SK-N-SH (cell line): Measurements from ENCODE around the gene SDS. TPM values are rescaled to one million over a fixed set of nuclear protein-coding genes. Genes with fewer than 3 reads are reported as not detected.
A peak's percentile ranks its signal among the peaks of the same experiment; 100 is the strongest.

Experiments
- CTCF ChIA-PET: fragments of 300-600, 350-600 bp; formaldehyde crosslinking; extraction: SDS; loops from one replicate; lab custom pipeline; 2021; lab: Yijun Ruan, JAX
- POLR2A ChIA-PET: fragments of 350-600 bp; sonication (Branson Sonifier 250); formaldehyde crosslinking; extraction: SDS; loops from one replicate; lab custom pipeline; 2020; ENCODE audit warnings: antibody characterized with exemption, inconsistent platforms; lab: Yijun Ruan, JAX
- DNase-seq: peaks from one replicate; pipeline ENCODE4 v3.0.0; 2012
- H2AFZ ChIP-seq: fragments of 200-600 bp; sonication (generic); 2 replicates; pipeline ENCODE4 v1.8.1; 2016; ENCODE audit warnings: antibody characterized with exemption, mild to moderate bottlenecking, low read depth
- H3F3A ChIP-seq: fragments of 200-600 bp; sonication (generic); replicated peaks from 2 replicates; pipeline ENCODE3; 2016; ENCODE audit warnings: antibody characterized with exemption, mild to moderate bottlenecking; ENCODE audit not compliant: insufficient read depth
- H3K27ac ChIP-seq, 2 experiments: fragments of 200-500 bp in 1 of 2; fragments of 200-600 bp in 1 of 2; sonication (Bioruptor generic) in 1 of 2; sonication (generic), shearing (Covaris generic) in 1 of 2; 2 replicates each; pipeline versions ENCODE4 v1.5.1 to v1.6.1; 2014 to 2016; ENCODE audit warnings: low read depth in 2 of 2, inconsistent platforms in 1 of 2, low read length in 1 of 2, mild to moderate bottlenecking in 1 of 2, mixed read lengths in 1 of 2
- H3K27me3 ChIP-seq: fragments of 200-600 bp; sonication (generic), shearing (Covaris generic); 2 replicates; pipeline ENCODE4 v1.6.1; 2016; ENCODE audit warnings: mixed run types; ENCODE audit not compliant: insufficient read depth
- H3K36me3 ChIP-seq, 2 experiments: fragments of 200-500 bp in 1 of 2; fragments of 200-600 bp in 1 of 2; sonication (Bioruptor generic) in 1 of 2; sonication (generic) in 1 of 2; replicated peaks in 1 of 2; 2 replicates each; pipeline versions ENCODE3 to v1.5.1; 2014 to 2016; ENCODE audit warnings: low read length in 1 of 2, mild to moderate bottlenecking in 1 of 2; ENCODE audit not compliant: insufficient read depth in 2 of 2, control insufficient read depth in 1 of 2
- H3K4me1 ChIP-seq, 2 experiments: fragments of 200-500 bp in 1 of 2; fragments of 200-600 bp in 1 of 2; sonication (Bioruptor generic) in 1 of 2; sonication (generic), shearing (Covaris generic) in 1 of 2; 2 replicates each; pipeline versions ENCODE4 v1.5.1 to v1.6.1; 2014 to 2016; ENCODE audit warnings: low read depth in 1 of 2, low read length in 1 of 2, mixed run types in 1 of 2; ENCODE audit not compliant: insufficient read depth in 2 of 2, control insufficient read depth in 1 of 2
- H3K4me2 ChIP-seq: fragments of 200-600 bp; sonication (generic), shearing (Covaris generic); 2 replicates; pipeline ENCODE4 v1.6.1; 2017; ENCODE audit warnings: mixed run types
- H3K4me3 ChIP-seq, 2 experiments: fragments of 200-500 bp in 1 of 2; fragments of 200-600 bp in 1 of 2; sonication (Bioruptor generic) in 1 of 2; sonication (generic), shearing (Covaris generic) in 1 of 2; 2 replicates each; pipeline versions ENCODE4 v1.5.1 to v1.8.1; 2014 to 2016; ENCODE audit warnings: low read depth in 2 of 2, inconsistent platforms in 1 of 2, low read length in 1 of 2, mild to moderate bottlenecking in 1 of 2, mixed read lengths in 1 of 2, moderate library complexity in 1 of 2
- H3K79me2 ChIP-seq: fragments of 200-600 bp; sonication (generic); 2 replicates; pipeline ENCODE4 v1.8.1; 2017; ENCODE audit warnings: mild to moderate bottlenecking; ENCODE audit not compliant: insufficient read depth
- H3K9ac ChIP-seq: fragments of 200-600 bp; sonication (generic); 2 replicates; pipeline ENCODE4 v1.6.1; 2017; ENCODE audit warnings: mixed run types
- H3K9me2 ChIP-seq: fragments of 200-600 bp; sonication (generic); 2 replicates; pipeline ENCODE4 v1.6.1; 2017; ENCODE audit warnings: mixed run types
- H3K9me3 ChIP-seq: fragments of 200-600 bp; sonication (generic); 2 replicates; pipeline ENCODE4 v1.6.1; 2017; ENCODE audit warnings: mixed run types, mild to moderate bottlenecking, moderate library complexity
- H4K20me1 ChIP-seq: fragments of 200-600 bp; sonication (generic); 2 replicates; pipeline ENCODE4 v1.6.1; 2017; ENCODE audit warnings: mild to moderate bottlenecking, mixed run types; ENCODE audit not compliant: insufficient read depth
- EP300 ChIP-seq, 2 experiments: IDR thresholded peaks; 2 replicates each; pipeline versions ENCODE4 v1.4.0 to v1.6.1; 2012; ENCODE audit warnings: borderline replicate concordance in 1 of 2, low read depth in 1 of 2, low read length in 1 of 2
- FOXJ3 ChIP-seq: sonication (generic); formaldehyde crosslinking; IDR thresholded peaks from 2 replicates; pipeline ENCODE4 v1.5.1; 2020; ENCODE audit warnings: mild to moderate bottlenecking, missing genetic modification reagents
- GATA2 ChIP-seq: sonication (generic); formaldehyde crosslinking; IDR thresholded peaks from 2 replicates; pipeline ENCODE4 v1.5.0; 2020; ENCODE audit warnings: mild to moderate bottlenecking, missing genetic modification reagents
- JUND ChIP-seq: IDR thresholded peaks from 2 replicates; pipeline ENCODE4 v1.4.0; 2012
- NRF1 ChIP-seq: IDR thresholded peaks from 2 replicates; pipeline ENCODE4 v1.6.1; 2012; ENCODE audit warnings: low read depth, mild to moderate bottlenecking, low read length
- POLR2AphosphoS5 ChIP-seq: IDR thresholded peaks from 2 replicates; pipeline ENCODE4 v1.6.1; 2012; ENCODE audit warnings: low read depth, low read length
- RAD21 ChIP-seq: IDR thresholded peaks from 2 replicates; pipeline ENCODE4 v1.6.1; 2012; ENCODE audit warnings: mild to moderate bottlenecking, low read length
- RXRA ChIP-seq: IDR thresholded peaks from 2 replicates; pipeline ENCODE4 v1.4.0; 2012; ENCODE audit warnings: low read depth, mild to moderate bottlenecking, borderline replicate concordance
- SMC3 ChIP-seq: IDR thresholded peaks from 2 replicates; pipeline ENCODE4 v1.6.1; 2012; ENCODE audit warnings: low read depth, low read length, improper control_type of control experiment
- WGBS: methylation state at CpG from one replicate; pipeline ENCODE4 v1.1.6; 2017; ENCODE audit warnings: low lambda C conversion rate; 5-methylcytosine and 5-hydroxymethylcytosine counted together
- polyA plus RNA-seq, 3 experiments: library from polyadenylated mRNA; depleted of rRNA; stranded (reverse); fragments of >200 nt; gene quantifications; 2 replicates each; pipeline ENCODE4 v1.2.3, GENCODE V29; 2012
- TF ChIP-seq, protein P1 (sequence below): fragments of 150-350 bp; IDR thresholded peaks from 2 replicates; pipeline ENCODE4 v1.6.1; 2017; ENCODE audit warnings: antibody characterized with exemption, low read length, low read depth, borderline replicate concordance
- TF ChIP-seq, protein P2 (sequence below): IDR thresholded peaks from 2 replicates; pipeline ENCODE4 v1.4.0; 2012; ENCODE audit warnings: low read depth
- TF ChIP-seq, protein P3 (sequence below): IDR thresholded peaks from 2 replicates; pipeline ENCODE4 v1.6.1; 2012; ENCODE audit warnings: mild to moderate bottlenecking, low read depth, low read length, moderate library complexity
- TF ChIP-seq, protein P4 (sequence below): fragments of 150-350 bp; IDR thresholded peaks from 2 replicates; pipeline ENCODE4 v1.6.1; 2016; ENCODE audit warnings: mild to moderate bottlenecking, low read depth, low read length
- TF ChIP-seq, protein P5 (sequence below): fragments of 200-600 bp; sonication (generic); IDR thresholded peaks from 2 replicates; pipeline ENCODE4 v1.6.1; 2017; ENCODE audit warnings: antibody characterized with exemption, mild to moderate bottlenecking, moderate library complexity
- TF ChIP-seq, protein P6 (sequence below): IDR thresholded peaks from 2 replicates; pipeline ENCODE4; 2012

SDS gene
- polyA plus RNA-seq, 1 of the 3 experiments (the other 2 are of a cell fraction): 0.08 TPM

DNA sequence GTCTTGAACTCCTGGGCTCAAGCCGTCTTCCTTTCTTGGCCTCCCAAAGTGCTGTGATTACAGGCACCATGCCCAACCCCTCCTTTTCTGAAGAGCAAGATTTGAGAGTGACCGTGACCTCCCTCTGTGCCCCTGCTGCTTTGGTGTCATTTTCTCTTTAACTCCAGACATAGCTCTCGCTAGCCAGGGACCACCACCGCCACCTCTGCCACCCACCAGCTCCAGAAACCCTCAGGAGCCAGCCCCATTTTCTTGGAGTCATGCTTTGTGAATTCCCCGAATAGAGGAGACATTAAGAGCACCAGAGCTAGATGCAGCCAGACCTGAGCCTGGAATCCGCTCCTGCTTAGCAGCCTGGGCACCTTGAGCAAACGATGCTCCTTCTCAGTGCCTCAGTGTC, 36.6 kb upstream of the SDS start:
- Histone ChIP-seq H3K9me3 (no peaks in the 10 kb centered on the region), H3K79me2 (no peaks in the 10 kb centered on the region), H3K36me3 (no peaks in the 10 kb centered on the region), H3K9me2 (no peaks in the 10 kb centered on the region), H3K4me1 (no peaks in the 10 kb centered on the region), H3F3A (no peaks in the 10 kb centered on the region), H3K9ac (no peak overlapping the region), H3K27me3 (no peaks in the 10 kb centered on the region; the same call in 1 of the 2 replicates), H3K4me3 (no peak overlapping the region), H2AFZ (no peak overlapping the region), H4K20me1 (no peaks in the 10 kb centered on the region), H3K27ac (no peak overlapping the region), H3K4me2 (no peak overlapping the region)
- POLR2A ChIA-PET: no interaction called here
- TF ChIP-seq RAD21 (no peak), POLR2AphosphoS5 (no peak), FOXJ3 (CRISPR knock-in tag) (no peak), NRF1 (no peak), GATA2 (CRISPR knock-in tag) (no peak)
- TF ChIP-seq, protein P1, sequence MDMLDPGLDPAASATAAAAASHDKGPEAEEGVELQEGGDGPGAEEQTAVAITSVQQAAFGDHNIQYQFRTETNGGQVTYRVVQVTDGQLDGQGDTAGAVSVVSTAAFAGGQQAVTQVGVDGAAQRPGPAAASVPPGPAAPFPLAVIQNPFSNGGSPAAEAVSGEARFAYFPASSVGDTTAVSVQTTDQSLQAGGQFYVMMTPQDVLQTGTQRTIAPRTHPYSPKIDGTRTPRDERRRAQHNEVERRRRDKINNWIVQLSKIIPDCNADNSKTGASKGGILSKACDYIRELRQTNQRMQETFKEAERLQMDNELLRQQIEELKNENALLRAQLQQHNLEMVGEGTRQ: no peak
- WGBS: 63% methylated on average over 7 of the region's 7 CpGs
- CTCF ChIA-PET: interaction anchor here (0.7 to 4.7 kb wide), 10 partner anchors 11 to 479 kb away, joined by 3 to 23 read pairs (median 4); no protein-coding TSS in a partner anchor
- DNase-seq: no peak

DNA sequence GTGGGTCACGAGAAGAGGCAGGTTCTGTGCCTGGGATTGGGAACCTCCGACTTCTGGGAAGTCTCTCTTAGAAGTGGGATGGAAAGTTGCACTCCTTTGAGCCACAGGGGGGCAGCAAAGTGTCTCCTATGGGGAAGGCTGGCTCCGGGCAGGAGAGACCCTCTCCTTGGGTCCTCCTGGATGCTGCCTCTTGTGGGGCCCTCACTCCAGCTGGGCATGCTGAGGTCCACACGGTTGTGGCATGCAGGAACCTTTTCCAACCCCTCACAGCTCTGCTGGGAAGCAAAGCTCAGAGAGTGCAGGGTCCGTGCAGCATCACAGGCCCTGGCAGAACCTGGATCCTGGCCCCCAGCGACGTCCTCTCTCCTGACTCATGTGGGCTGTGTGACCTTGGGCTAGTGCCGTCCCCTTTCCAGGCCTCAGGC, 35.9 kb upstream of the SDS start:
- Histone ChIP-seq H2AFZ (no peak overlapping the region), H3K4me1 (no peaks in the 10 kb centered on the region), H4K20me1 (no peaks in the 10 kb centered on the region), H3K79me2 (no peaks in the 10 kb centered on the region), H3K27me3 (no peaks in the 10 kb centered on the region), H3K36me3 (no peaks in the 10 kb centered on the region), H3K9me2 (no peaks in the 10 kb centered on the region), H3K9me3 (no peaks in the 10 kb centered on the region), H3K4me3 (no peak overlapping the region), H3K9ac (no peak overlapping the region), H3K4me2 (no peak overlapping the region), H3K27ac (no peak overlapping the region), H3F3A (no peaks in the 10 kb centered on the region)
- 29% methylated on average over 6 of the region's 8 CpGs for WGBS
- CTCF ChIA-PET: interaction anchor here (0.6 to 4.7 kb wide), 8 partner anchors 10 to 479 kb away, joined by 3 to 23 read pairs (median 4); no protein-coding TSS in a partner anchor
- TF ChIP-seq SMC3 (peak; percentile 54), EP300 (IDR thresholded peaks at IDR 0.05; ENCODE audit: borderline replicate concordance in 1 of 2, low read depth in 1 of 2, low read length in 1 of 2) (no peak), JUND (no peak), RAD21 (peak; percentile 76), RXRA (no peak)
- TF ChIP-seq, protein P2, sequence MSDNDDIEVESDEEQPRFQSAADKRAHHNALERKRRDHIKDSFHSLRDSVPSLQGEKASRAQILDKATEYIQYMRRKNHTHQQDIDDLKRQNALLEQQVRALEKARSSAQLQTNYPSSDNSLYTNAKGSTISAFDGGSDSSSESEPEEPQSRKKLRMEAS: no peak
- TF ChIP-seq, protein P3, sequence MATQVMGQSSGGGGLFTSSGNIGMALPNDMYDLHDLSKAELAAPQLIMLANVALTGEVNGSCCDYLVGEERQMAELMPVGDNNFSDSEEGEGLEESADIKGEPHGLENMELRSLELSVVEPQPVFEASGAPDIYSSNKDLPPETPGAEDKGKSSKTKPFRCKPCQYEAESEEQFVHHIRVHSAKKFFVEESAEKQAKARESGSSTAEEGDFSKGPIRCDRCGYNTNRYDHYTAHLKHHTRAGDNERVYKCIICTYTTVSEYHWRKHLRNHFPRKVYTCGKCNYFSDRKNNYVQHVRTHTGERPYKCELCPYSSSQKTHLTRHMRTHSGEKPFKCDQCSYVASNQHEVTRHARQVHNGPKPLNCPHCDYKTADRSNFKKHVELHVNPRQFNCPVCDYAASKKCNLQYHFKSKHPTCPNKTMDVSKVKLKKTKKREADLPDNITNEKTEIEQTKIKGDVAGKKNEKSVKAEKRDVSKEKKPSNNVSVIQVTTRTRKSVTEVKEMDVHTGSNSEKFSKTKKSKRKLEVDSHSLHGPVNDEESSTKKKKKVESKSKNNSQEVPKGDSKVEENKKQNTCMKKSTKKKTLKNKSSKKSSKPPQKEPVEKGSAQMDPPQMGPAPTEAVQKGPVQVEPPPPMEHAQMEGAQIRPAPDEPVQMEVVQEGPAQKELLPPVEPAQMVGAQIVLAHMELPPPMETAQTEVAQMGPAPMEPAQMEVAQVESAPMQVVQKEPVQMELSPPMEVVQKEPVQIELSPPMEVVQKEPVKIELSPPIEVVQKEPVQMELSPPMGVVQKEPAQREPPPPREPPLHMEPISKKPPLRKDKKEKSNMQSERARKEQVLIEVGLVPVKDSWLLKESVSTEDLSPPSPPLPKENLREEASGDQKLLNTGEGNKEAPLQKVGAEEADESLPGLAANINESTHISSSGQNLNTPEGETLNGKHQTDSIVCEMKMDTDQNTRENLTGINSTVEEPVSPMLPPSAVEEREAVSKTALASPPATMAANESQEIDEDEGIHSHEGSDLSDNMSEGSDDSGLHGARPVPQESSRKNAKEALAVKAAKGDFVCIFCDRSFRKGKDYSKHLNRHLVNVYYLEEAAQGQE: no peak
- TF ChIP-seq, protein P4, sequence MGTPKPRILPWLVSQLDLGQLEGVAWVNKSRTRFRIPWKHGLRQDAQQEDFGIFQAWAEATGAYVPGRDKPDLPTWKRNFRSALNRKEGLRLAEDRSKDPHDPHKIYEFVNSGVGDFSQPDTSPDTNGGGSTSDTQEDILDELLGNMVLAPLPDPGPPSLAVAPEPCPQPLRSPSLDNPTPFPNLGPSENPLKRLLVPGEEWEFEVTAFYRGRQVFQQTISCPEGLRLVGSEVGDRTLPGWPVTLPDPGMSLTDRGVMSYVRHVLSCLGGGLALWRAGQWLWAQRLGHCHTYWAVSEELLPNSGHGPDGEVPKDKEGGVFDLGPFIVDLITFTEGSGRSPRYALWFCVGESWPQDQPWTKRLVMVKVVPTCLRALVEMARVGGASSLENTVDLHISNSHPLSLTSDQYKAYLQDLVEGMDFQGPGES: no peak
- TF ChIP-seq, protein P5, sequence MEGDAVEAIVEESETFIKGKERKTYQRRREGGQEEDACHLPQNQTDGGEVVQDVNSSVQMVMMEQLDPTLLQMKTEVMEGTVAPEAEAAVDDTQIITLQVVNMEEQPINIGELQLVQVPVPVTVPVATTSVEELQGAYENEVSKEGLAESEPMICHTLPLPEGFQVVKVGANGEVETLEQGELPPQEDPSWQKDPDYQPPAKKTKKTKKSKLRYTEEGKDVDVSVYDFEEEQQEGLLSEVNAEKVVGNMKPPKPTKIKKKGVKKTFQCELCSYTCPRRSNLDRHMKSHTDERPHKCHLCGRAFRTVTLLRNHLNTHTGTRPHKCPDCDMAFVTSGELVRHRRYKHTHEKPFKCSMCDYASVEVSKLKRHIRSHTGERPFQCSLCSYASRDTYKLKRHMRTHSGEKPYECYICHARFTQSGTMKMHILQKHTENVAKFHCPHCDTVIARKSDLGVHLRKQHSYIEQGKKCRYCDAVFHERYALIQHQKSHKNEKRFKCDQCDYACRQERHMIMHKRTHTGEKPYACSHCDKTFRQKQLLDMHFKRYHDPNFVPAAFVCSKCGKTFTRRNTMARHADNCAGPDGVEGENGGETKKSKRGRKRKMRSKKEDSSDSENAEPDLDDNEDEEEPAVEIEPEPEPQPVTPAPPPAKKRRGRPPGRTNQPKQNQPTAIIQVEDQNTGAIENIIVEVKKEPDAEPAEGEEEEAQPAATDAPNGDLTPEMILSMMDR: peak; percentile 72
- TF ChIP-seq, protein P6, sequence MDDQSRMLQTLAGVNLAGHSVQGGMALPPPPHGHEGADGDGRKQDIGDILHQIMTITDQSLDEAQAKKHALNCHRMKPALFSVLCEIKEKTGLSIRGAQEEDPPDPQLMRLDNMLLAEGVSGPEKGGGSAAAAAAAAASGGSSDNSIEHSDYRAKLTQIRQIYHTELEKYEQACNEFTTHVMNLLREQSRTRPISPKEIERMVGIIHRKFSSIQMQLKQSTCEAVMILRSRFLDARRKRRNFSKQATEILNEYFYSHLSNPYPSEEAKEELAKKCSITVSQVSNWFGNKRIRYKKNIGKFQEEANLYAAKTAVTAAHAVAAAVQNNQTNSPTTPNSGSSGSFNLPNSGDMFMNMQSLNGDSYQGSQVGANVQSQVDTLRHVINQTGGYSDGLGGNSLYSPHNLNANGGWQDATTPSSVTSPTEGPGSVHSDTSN: no peak
- POLR2A ChIA-PET: no interaction called here
- peak; percentile 80 for DNase-seq
